Nucleus accumbens (tissue), 56 donors: ENCODE data around the gene NTM.

Experiments
- DNase-seq, 56 donors: peaks; one replicate each; lab custom pipeline; 2025; lab: John Stamatoyannopoulos, UW

The NTM gene

GRCh38 chr11:132131961-132132360 is 761.5 kb downstream of the NTM start:
- no peak for DNase-seq

- no peak for DNase-seq
Observed at GRCh38 chr11:132134322-132134721, 763.9 kb downstream of the NTM start.

- no peak for DNase-seq
Observed at GRCh38 chr11:132137289-132137980, 767.0 kb downstream of the NTM start.

- DNase-seq: peak in 3 of 56 donors; percentile 7 to 23 (median 19)
Observed at GRCh38 chr11:132137981-132138313, 767.5 kb downstream of the NTM start.

- no peak for DNase-seq
Observed at GRCh38 chr11:132139181-132139580, 768.8 kb downstream of the NTM start.

GRCh38 chr11:132140056-132140455 is 769.6 kb downstream of the NTM start:
- DNase-seq: no peak

- DNase-seq: no peak
Observed at GRCh38 chr11:132142121-132142520, 771.7 kb downstream of the NTM start.

- DNase-seq: peak in 2 of 56 donors; percentile 2 to 18
Observed at GRCh38 chr11:132142554-132142953, 772.1 kb downstream of the NTM start.

GRCh38 chr11:132147464-132147863 is 777.0 kb downstream of the NTM start:
- no peak for DNase-seq

- DNase-seq: no peak
Observed at GRCh38 chr11:132154781-132155180, 784.4 kb downstream of the NTM start.

- no peak for DNase-seq
Observed at GRCh38 chr11:132158091-132158490, 787.7 kb downstream of the NTM start.

GRCh38 chr11:132158696-132159095 is 788.3 kb downstream of the NTM start:
- no peak for DNase-seq

GRCh38 chr11:132161403-132162078 is 791.1 kb downstream of the NTM start:
- no peak for DNase-seq

- DNase-seq: no peak
Observed at GRCh38 chr11:132168344-132168981, 798.0 kb downstream of the NTM start.

- no peak for DNase-seq
Observed at GRCh38 chr11:132171031-132171430, 800.6 kb downstream of the NTM start.

GRCh38 chr11:132174362-132175255 is 804.2 kb downstream of the NTM start:
- no peak for DNase-seq

GRCh38 chr11:132177106-132177505 is 806.7 kb downstream of the NTM start:
- no peak for DNase-seq

GRCh38 chr11:132184079-132184478 is 813.7 kb downstream of the NTM start:
- no peak for DNase-seq

- DNase-seq: peak in 2 of 56 donors; percentile 4 to 8
Observed at GRCh38 chr11:132185726-132186592, 815.5 kb downstream of the NTM start.

- DNase-seq: no peak
Observed at GRCh38 chr11:132186699-132187098, 816.3 kb downstream of the NTM start.
